ENCODE measurements around the gene ADNP2. TPM values are rescaled to one million over a fixed set of nuclear protein-coding genes. Genes with fewer than 3 reads are reported as not detected.

Gene ADNP2
- total and polyA plus RNA-seq, 2 donors = 11.2 to 23.7 TPM

DNA sequence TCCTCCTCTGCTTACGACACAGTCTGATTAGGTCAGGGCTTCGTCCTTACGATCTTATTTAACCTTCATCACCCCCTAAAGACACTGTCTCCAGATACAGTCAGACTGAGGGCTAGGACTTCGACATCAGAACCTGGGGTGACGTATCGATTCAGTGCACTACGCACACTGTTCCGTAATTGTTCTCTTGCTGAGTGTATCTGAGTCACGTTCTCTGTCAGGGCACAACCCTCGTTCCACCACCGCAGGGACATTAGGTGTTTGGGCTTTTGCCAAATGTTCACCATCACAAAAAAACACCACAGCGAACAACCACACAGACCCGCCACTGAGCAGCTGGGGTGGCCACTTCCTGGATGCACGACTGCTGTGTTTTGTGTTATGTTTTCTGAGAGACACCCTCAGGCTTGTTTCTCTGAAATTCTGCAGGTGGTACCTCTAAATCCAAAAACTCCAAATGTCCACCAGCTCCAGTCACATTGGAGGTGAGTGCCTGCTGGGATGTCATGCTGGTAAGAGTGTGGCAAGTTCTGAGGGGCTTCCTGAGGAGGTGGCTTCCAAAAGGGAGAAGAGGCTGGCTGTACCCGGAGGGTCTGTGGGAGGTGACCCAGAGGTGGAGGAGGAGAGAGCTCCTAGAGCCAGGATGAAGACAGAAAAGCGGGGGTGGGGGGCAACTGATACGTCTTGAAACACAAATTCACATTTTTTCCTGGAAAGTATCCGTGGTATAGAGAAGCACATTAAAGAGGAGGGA is 66.6 kb downstream of the ADNP2 start:
- H3K4me1 ChIP-seq (ENCODE audit: insufficient read depth) = no peaks in the 10 kb centered on the region
- H3K36me3 ChIP-seq (ENCODE audit: insufficient read depth) = no peaks in the 10 kb centered on the region
- H3K27ac ChIP-seq (ENCODE audit: low read depth) = no peak overlapping the region
- no peak overlapping the region for H3K4me3 ChIP-seq (ENCODE audit: low read depth, low read length)
- 83% methylated on average over 18 of the region's 18 CpGs for WGBS
- no peak for DNase-seq (ENCODE audit: extremely low spot score)

DNA sequence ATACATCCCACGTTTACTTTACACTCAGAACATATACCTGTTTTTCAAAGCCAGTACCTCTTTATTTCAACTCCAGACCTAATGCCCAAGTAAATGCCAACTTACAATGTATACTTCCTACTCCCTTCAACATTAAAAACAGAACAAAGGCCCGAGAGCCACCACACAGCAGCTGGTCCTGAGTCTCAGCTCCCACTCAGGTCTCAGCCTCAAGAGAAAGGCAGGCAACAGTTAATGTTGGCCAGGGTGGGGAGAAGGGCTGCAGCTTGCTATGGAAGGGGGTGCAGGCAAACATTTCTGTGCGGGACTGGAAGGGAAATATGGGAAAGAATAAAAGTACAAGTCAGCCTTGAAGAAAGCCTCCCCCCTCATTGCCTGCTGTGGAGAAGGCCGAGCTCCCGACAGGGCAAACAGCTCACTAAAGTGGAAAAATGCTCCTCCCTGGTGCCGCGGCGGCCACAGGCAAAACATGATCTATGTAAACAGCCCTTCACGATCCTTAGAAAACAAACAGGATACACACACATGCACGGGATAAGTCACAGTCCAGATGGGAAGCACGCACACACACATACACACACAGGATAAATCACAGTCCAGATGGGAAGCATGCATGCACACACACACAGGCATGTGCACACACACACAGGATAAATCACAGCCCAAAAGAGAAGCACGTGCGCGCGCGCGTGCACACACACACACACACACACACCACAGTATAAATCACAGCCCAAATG is 67.4 kb downstream of the ADNP2 start:
- Histone ChIP-seq H3K36me3 (ENCODE audit: insufficient read depth) (no peaks in the 10 kb centered on the region), H3K4me1 (ENCODE audit: insufficient read depth) (no peaks in the 10 kb centered on the region), H3K27ac (ENCODE audit: low read depth) (no peak overlapping the region), H3K4me3 (ENCODE audit: low read depth, low read length) (no peak overlapping the region)
- DNase-seq (ENCODE audit: extremely low spot score) = no peak
- WGBS = 51% methylated on average over 17 of the region's 17 CpGs

DNA sequence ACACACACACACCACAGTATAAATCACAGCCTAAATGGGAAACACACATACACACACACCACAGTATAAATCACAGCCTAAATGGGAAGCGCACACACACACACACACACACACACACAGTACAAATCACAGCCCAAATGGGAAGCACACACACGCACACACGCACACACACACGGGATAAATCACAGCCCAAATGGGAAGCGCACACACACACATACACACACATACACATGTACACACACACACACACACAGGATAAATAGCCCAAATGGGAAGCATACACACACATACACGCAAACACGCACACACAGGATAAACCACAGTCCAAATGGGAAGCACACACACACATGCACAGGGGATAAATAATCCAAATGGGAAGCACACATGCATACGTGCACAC is 68.1 kb downstream of the ADNP2 start:
- 88% methylated on average over 8 of the region's 8 CpGs for WGBS

DNA sequence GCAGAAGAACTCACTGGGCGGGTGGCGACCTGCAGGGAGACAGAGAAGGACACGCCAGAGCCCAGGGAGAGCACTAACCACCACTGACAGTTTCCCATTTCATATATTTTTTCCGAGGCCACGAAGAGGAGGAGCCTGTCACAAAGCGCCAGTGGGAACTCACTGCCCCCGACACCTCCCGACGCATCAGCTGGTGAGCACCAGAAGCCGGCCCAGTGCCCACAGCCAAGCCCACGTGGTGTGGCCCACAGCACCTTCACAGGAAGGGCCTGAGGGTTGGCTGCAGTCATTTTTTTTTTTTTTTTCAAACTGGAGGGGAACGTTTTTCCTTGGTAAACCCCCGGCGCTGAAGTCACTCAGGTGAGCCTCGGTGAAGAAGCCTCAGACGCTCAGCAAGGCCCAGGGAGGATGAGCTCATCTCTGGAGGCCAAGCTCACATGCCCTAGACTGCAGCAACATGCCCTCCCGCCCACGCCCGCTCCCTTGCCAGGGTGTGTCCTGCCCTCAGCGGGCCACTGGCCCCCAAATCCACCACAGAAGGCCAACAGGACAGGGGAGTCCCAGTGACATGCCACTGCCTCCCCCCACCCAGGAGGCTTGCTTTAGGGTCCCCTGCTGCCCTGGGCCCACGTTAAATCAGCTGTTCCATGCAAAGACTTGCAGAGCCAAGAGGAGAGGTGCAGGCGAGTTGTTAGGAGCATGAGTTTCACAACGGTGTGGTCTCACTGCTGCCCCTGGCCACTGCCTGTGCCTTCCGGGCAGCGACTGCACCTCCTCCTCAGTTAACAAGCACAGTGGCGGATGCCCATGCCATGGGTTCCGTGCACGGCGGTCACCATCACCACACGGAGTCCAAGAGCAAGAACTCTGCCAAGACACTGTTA is 70.1 kb downstream of the ADNP2 start:
- 87% methylated on average over 30 of the region's 30 CpGs for WGBS
- no peak for DNase-seq (ENCODE audit: extremely low spot score)
- Histone ChIP-seq H3K36me3 (ENCODE audit: insufficient read depth) (no peaks in the 10 kb centered on the region), H3K4me1 (ENCODE audit: insufficient read depth) (no peaks in the 10 kb centered on the region), H3K4me3 (ENCODE audit: low read depth, low read length) (no peak overlapping the region), H3K27ac (ENCODE audit: low read depth) (no peak overlapping the region)

More for the DNA sequence above, 68.1 kb downstream of the ADNP2 start:
- DNase-seq (ENCODE audit: extremely low spot score) = no peak
- no peak overlapping the region for H3K27ac ChIP-seq (ENCODE audit: low read depth)
- H3K36me3 ChIP-seq (ENCODE audit: insufficient read depth) = no peaks in the 10 kb centered on the region
- no peak overlapping the region for H3K4me3 ChIP-seq (ENCODE audit: low read depth, low read length)
- no peaks in the 10 kb centered on the region for H3K4me1 ChIP-seq (ENCODE audit: insufficient read depth)

DNA sequence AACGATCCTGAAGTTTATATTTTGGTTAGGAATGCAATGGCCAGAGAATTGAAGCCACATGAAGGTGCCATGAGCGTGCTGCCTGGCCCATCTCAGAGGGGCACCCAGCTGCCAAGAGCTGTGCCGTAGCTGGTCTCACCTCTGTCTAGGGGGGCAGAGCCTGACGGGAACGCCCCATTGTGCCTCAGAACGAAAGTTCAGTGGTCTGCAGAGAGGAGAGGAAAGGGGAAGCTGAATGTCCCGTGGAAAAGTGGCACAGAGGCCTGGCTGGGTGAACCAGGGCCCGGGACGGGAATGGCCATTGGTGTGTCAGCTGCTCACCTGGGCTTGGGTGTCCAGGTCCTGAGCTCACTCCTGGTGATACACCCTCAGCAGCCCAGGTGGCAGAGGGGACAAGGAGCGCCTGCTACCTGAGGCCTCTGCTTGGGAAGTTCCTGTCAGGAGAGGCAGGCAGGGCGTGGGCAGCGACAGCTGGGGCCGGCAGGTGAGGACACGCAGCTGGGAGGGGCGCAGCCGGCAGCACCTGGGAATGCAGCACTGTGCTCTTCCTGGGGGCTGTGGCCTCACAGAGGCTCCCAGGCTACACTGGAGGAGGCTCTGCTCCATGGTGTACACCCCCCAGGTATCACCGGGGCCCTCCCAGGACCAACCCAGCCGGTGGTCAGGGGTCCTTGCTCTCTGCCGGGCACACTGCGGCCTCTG is 70.9 kb downstream of the ADNP2 start:
- Histone ChIP-seq H3K4me1 (ENCODE audit: insufficient read depth) (no peaks in the 10 kb centered on the region), H3K36me3 (ENCODE audit: insufficient read depth) (no peaks in the 10 kb centered on the region), H3K27ac (ENCODE audit: low read depth) (no peak overlapping the region), H3K4me3 (ENCODE audit: low read depth, low read length) (no peak overlapping the region)
- 79% methylated on average over 20 of the region's 20 CpGs for WGBS
- no peak for DNase-seq (ENCODE audit: extremely low spot score)

DNA sequence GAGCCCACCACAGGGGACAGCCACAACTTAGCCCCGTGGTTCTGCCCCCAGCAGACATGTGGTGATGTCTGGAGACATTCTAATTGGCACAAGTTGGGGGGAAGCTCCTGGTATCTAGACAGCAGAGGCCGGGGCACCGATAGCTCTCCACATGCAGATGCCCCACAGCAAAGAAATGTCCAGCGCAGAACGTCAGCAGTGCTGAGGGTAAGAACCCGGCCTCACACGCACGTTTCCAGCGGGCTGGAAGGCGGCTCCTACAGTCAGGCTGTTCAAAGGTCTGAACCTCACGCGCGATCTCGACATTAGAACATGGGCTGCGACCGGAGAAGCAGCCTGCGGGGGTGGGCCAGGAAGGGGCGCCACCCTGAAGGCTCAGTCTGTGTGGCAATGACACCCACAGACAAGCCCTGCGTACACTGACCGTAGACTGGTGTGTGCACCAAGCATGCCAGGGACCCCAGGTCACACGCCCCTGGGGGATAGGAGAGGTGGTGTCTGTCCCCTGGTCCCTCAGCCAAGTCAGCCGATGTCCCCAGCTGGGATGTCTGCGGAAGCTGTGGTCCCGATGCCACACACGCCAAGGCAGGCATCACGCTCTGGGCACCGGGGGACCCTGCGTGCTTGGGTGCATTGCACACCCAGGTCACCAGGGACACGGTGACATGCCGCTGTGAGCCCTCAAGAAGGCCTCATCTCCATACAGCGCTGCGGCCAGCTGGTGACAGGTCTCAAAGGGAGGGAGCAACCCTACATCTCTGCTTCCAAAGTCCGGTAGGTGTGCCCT is 71.9 kb downstream of the ADNP2 start:
- WGBS = 91% methylated on average over 33 of the region's 33 CpGs
- no peak overlapping the region for H3K27ac ChIP-seq (ENCODE audit: low read depth)

DNA sequence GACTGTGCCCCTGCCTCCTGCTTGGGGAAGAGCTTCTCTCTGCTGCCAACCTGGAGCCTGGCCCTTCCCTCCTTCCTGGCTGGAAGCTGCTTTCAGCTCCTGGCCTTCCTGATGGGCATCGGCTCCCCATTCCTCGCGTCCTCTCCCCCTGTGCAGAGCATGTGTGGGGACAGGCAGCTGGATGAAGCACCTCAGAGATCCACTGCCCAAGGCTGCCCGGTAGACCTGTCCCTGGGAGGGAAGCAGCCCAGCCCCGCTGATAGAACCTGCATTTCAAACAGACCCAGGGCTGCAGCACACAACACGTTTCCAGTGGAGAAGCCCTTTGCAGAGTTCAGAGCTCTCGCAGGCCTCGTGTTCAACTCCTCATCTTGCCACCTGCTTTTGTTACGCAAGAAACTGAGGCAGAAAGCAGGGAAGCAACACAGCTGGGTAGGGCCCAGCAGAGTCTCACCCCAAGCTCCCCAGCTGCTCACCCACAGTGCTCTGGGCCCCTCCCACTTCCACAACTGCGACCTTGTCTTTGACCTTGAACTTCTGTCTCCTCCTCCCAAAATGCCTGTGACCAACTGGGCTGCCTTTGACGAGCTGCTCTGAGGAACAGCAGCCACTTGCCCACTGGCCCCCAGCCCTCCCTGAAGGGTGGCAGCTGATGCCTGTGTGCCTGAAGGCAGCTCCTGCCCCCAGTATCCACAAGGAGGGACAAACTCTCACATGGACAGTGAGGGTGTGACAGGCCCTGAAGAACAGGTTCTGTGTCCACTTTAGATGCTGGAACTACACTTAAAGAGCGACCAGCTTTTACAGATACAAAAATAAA is 72.8 kb downstream of the ADNP2 start:
- no peak for DNase-seq (ENCODE audit: extremely low spot score)
- Histone ChIP-seq H3K27ac (ENCODE audit: low read depth) (no peak overlapping the region), H3K4me1 (ENCODE audit: insufficient read depth) (no peaks in the 10 kb centered on the region), H3K36me3 (ENCODE audit: insufficient read depth) (no peaks in the 10 kb centered on the region), H3K4me3 (ENCODE audit: low read depth, low read length) (no peak overlapping the region)
- 76% methylated on average over 12 of the region's 12 CpGs for WGBS

More for the DNA sequence above, 71.9 kb downstream of the ADNP2 start:
- no peak for DNase-seq (ENCODE audit: extremely low spot score)
- Histone ChIP-seq H3K4me1 (ENCODE audit: insufficient read depth) (no peaks in the 10 kb centered on the region), H3K36me3 (ENCODE audit: insufficient read depth) (no peaks in the 10 kb centered on the region), H3K4me3 (ENCODE audit: low read depth, low read length) (no peak overlapping the region)

DNA sequence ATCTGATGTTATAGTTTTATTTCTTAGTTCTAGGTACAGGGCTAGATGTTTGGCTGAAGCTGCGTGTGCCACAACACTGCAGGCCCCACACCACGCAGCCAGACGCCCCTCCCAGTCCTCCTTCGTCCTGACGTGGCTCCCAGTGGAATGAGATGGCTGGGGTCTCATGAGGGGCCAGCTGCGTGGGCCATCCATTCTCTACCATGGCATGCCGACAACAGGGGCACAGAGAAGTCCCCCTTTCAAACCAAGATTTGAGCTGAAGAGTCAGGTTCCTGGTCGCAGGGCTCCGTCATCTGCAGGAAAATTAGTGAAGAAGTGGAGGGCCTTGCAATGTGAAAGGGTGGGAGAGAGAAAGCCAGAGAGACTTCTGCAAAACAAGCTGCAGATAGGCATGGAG is 73.8 kb downstream of the ADNP2 start:
- H3K4me1 ChIP-seq (ENCODE audit: insufficient read depth) = no peaks in the 10 kb centered on the region
- 84% methylated on average over 9 of the region's 9 CpGs for WGBS
- H3K4me3 ChIP-seq (ENCODE audit: low read depth, low read length) = no peak overlapping the region
- H3K27ac ChIP-seq (ENCODE audit: low read depth) = no peak overlapping the region
- no peak for DNase-seq (ENCODE audit: extremely low spot score)
- no peaks in the 10 kb centered on the region for H3K36me3 ChIP-seq (ENCODE audit: insufficient read depth)

DNA sequence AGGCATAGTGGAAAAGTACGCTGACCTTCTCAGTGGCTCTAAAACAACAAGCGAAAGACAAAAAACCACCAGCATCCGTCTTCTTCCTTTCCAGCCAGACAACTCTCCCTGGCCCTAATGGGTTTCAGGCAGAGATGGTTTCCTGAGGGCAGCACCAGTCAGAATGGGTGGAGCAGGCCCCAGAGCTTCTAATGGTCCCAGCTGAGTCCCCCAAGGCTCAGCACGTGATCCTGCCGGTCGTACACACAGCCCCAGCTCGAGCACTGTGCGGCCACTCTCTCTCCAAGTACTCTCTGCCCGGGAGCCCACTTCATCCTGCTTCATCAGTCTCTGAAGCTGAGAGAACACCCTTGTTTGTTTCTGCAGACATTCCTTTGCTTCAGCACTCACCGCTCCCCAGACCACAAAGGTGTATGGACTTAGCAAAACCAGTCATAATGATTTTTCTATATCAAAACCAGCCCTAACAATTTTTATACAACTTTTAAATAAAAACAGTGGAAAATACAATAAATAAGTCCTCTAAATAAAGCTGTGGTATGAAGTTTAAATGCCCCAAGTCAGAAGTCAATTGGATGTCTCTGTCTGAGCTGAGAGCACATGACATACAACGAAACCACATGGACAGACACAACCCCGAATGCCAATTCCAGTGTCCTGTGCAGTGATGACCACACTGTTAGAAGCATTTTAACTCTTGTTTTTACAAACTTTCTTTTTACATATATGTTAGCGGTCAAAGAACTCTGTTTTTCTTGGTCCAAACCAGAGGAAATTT is 74.4 kb downstream of the ADNP2 start:
- WGBS = 74% methylated on average over 13 of the region's 13 CpGs
- H3K27ac ChIP-seq (ENCODE audit: low read depth) = no peak overlapping the region
- no peak for DNase-seq (ENCODE audit: extremely low spot score)

DNA sequence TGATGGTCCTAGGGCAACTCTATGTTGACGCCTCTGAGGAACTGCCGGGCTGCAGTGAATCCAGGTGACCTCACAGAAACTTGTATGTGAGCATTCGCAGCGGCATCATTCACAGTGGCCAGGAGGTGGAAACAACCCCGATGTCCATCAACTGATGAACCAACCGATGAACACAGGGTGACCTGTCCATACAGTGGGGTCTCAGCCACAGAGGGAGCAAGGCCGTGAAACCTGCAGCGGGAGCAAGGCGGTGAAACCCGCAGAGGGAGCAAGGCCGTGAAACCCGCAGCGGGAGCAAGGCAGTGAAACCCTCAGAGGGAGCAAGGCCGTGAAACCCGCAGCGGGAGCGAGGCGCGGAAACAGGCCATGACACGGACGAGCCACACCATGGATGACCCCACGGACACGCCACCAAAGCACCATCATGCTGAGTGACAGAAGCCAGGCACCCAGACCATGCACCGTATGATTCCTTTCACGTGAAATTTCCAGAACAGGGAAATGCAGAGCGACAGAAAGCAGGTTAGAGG is 75.2 kb downstream of the ADNP2 start:
- Histone ChIP-seq H3K4me1 (ENCODE audit: insufficient read depth) (no peaks in the 10 kb centered on the region), H3K4me3 (ENCODE audit: low read depth, low read length) (no peak overlapping the region), H3K27ac (ENCODE audit: low read depth) (no peak overlapping the region), H3K36me3 (ENCODE audit: insufficient read depth) (no peaks in the 10 kb centered on the region)
- 96% methylated on average over 26 of the region's 26 CpGs for WGBS
- DNase-seq (ENCODE audit: extremely low spot score) = no peak

More for the DNA sequence above, 74.4 kb downstream of the ADNP2 start:
- H3K4me3 ChIP-seq (ENCODE audit: low read depth, low read length) = no peak overlapping the region
- no peaks in the 10 kb centered on the region for H3K4me1 ChIP-seq (ENCODE audit: insufficient read depth)
- no peaks in the 10 kb centered on the region for H3K36me3 ChIP-seq (ENCODE audit: insufficient read depth)

DNA sequence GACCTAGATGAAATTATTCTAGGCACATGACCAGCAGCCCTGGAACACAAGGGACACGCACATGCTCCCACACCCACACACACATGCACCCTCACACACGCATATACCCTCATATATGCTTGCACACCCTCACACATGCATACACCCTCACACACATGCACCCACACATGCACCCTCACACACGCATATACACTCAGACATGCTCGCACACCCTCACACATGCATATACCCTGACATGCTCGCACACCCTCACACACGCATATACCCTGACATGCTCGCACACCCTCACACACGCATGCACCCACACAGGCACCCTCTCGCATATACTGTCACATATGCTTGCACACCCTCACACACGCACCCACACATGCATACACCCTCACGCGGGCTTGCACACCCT is 76.5 kb downstream of the ADNP2 start:
- H3K4me1 ChIP-seq (ENCODE audit: insufficient read depth) = no peaks in the 10 kb centered on the region
- 97% methylated on average over 12 of the region's 12 CpGs for whole genome bisulfite sequencing
- no peak overlapping the region for H3K27ac ChIP-seq (ENCODE audit: low read depth)
- DNase-seq (ENCODE audit: extremely low spot score) = no peak
- H3K36me3 ChIP-seq (ENCODE audit: insufficient read depth) = no peaks in the 10 kb centered on the region
- no peak overlapping the region for H3K4me3 ChIP-seq (ENCODE audit: low read depth, low read length)

All from urinary bladder (tissue), 4 donors.